GM18519 (cell line): ENCODE data around the gene TAF1A.

ENCODE experiments used
- ATAC-seq: cut with Tn5 transposase; IDR thresholded peaks from one replicate; pipeline ENCODE4 v1.9.1; 2021; ENCODE audit warnings: mild to moderate bottlenecking, moderate library complexity; ENCODE audit not compliant: unreplicated experiment, low FRiP score

The TAF1A gene

DNA sequence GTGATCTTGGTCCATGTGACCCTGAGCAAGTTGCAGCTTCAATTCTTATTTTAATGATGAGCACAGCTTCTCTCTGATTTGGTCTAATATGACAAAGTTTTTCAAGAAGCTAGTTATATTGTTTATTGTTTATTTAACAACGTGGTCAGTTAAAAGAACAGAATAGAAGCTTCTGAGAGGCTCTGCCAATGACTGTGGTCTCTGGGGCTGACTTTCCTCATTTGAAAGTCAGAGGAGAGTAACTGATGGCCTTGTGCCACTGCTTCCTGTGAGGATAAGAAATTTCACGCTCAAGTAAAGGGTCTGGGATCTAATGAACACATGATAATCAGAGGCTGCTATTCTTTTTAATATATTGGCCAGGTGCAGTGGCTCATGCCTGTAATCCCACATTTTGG, 49.1 kb downstream of the TAF1A start:
- no peak for ATAC-seq

GRCh38 chr1:222539951-222540597, 49.7 kb downstream of the TAF1A start:
- ATAC-seq = no peak

DNA sequence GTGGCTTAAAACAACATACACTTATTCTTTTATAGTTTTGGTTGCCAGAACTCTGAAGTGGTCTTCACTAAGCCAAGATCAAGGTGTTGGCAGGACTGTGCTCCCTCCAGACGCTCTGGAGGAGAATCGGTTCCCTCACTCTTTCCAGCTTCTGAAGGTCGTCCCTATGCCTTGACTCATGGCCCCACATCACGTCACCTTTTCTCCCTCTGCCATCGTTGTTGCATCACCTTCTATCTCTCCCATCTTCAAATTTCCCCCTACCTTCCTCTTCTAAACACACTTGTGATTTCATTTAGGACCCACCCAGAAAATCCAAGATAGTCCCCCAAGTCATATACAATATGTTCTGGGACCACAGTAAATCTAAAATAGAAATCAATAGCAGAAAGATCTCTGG, 54.3 kb downstream of the TAF1A start:
- no peak for ATAC-seq

DNA sequence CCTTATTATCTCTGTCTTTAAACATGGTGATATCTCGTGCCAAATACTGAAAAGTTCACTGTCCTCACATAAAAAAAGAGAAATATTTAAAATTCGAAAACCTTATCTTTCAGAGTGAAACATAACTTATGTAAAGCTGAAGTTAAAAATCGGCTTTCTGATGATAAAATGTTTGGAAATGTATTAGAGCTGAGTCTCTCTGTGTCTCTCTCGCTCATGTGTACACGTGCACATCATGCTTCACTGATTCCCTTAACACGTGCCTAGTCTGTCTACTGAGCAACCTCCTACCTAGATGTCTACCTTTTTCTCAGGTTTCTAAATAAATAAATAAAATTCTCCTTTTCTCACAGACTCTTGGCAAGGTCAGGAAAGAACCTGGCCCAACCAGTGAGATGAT, 58.9 kb downstream of the TAF1A start:
- no peak for ATAC-seq

DNA sequence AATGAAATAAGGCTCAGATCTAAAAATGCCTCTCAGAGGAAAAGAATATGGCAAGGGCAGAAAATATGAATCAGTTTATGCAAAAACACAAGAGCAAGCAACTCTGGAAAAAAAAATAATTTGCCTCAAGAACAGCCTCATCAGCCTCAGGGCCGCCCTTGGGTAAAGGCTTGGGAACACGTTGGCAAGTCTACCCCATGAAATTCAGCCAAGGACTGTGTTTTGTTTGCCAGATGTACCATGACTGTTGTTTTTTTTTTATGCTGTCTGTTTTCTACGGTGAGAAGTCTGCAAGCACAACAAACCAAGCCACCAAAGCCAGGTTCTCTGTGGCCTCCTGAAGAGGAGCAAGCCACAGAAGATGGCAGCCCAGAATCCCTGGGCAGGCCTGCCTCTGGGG, 59.8 kb downstream of the TAF1A start:
- no peak for ATAC-seq

GRCh38 chr1:222529181-222529580, 60.6 kb downstream of the TAF1A start:
- no peak for ATAC-seq

DNA sequence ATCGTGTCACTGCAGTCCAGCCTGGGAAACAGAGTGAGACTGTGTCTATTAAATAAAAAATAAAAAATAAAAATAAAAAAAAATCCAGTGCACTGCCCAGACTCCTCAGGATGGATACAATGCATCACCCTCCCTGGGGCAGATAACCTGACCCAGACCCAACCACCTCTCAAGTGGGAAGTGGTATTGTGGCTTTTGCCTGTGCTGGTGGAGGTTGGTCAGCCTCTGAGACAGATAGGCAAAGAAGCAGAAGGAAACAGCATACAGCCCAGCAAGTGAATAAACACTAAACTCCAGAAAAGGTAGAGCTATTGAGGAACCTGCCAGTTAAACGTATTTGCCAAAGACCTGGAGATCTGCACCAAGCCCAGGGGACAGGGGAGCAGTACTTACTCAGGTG, 63.8 kb downstream of the TAF1A start:
- ATAC-seq = no peak

GRCh38 chr1:222523852-222524251, 65.9 kb downstream of the TAF1A start:
- ATAC-seq = no peak

DNA sequence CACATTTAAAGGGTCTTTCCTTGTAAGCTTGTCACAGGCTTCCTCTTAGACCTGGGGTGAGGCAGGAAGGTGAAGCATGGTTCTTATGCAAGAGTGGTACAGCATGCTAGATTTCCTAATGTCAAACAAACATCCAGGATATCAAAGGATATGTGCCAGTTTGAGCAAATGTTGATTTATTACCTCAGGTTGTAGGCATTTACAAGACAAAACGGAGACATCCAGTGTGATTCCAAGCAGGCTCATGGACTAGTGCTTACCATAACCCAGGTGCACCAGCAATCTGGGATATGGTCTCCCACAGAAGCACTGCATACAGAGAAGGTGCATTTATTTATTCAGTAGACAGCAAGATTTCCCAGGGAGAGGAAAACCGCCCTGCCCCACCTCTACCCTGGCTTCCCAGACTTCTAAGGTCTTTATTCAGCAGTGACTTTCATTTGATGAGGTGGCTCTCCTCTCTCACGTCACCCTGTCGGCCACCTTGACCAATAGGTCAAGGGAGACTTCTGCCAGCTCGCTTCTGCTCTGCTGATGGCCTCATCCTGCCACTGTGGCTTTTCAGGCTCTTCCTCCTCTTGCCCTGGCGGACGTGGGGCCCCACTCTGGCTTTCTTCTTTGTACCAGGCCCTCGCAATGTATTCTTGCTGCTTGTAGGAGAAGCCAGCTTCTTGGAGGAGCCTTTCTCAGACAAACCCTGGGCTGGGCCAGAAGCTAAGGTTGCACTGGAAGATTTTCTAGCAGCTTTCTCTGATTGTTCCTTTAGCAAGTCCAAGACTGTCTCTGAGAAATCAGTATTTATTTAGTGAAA, 67.4 kb downstream of the TAF1A start:
- no peak for ATAC-seq

GRCh38 chr1:222521299-222522104, 68.2 kb downstream of the TAF1A start:
- ATAC-seq = no peak
